ENCODE data around the gene PTPRM. TPM values are rescaled to one million over a fixed set of nuclear protein-coding genes. Genes with fewer than 3 reads are reported as not detected.
A peak's percentile ranks its signal among the peaks of the same experiment; 100 is the strongest.

PTPRM gene
- total RNA-seq, 2 donors from 2014 or later = 80.1 to 106 TPM

- no peak for TF ChIP-seq CTCF (IDR thresholded peaks at IDR 0.05)
- peaks cover 0 to 35% of the 10 kb centered on the region in 2 donors for H3K4me1 ChIP-seq
- no peaks in the 10 kb centered on the region for H3K36me3 ChIP-seq
- no peak overlapping the region for H3K27ac ChIP-seq
- no peak overlapping the region for H3K4me3 ChIP-seq
- H3K9me3 ChIP-seq = no peaks in the 10 kb centered on the region
- H3K27me3 ChIP-seq = no peaks in the 10 kb centered on the region
- DNase-seq (ENCODE audit: low spot score) = no peak
Measured at GRCh38 chr18:7584646-7585275, 17.6 kb downstream of the PTPRM start.

- Histone ChIP-seq H3K4me1 (peaks cover 0 to 35% of the 10 kb centered on the region in 2 donors), H3K36me3 (no peaks in the 10 kb centered on the region), H3K4me3 (no peak overlapping the region), H3K9me3 (no peaks in the 10 kb centered on the region), H3K27me3 (no peaks in the 10 kb centered on the region), H3K27ac (no peak overlapping the region)
- DNase-seq (ENCODE audit: low spot score) = no peak
- no peak for TF ChIP-seq CTCF (IDR thresholded peaks at IDR 0.05)
Measured at GRCh38 chr18:7585276-7585670, 18.2 kb downstream of the PTPRM start.

GRCh38 chr18:7586379-7586778, 19.3 kb downstream of the PTPRM start:
- Histone ChIP-seq H3K4me3 (no peak overlapping the region), H3K27ac (no peak overlapping the region), H3K27me3 (no peaks in the 10 kb centered on the region), H3K9me3 (no peaks in the 10 kb centered on the region), H3K4me1 (peaks cover 0 to 40% of the 10 kb centered on the region in 2 donors), H3K36me3 (no peaks in the 10 kb centered on the region)
- TF ChIP-seq CTCF (IDR thresholded peaks at IDR 0.05) = no peak
- no peak for DNase-seq (ENCODE audit: low spot score)

- DNase-seq (ENCODE audit: low spot score) = no peak
- Histone ChIP-seq H3K4me1 (peaks cover 0 to 34% of the 10 kb centered on the region in 2 donors), H3K4me3 (no peak overlapping the region), H3K27me3 (no peaks in the 10 kb centered on the region), H3K9me3 (no peaks in the 10 kb centered on the region), H3K27ac (no peak overlapping the region), H3K36me3 (no peaks in the 10 kb centered on the region)
- no peak for TF ChIP-seq CTCF (IDR thresholded peaks at IDR 0.05)
Measured at GRCh38 chr18:7590826-7591560, 23.9 kb downstream of the PTPRM start.

- H3K27me3 ChIP-seq = no peaks in the 10 kb centered on the region
- H3K9me3 ChIP-seq = no peaks in the 10 kb centered on the region
- DNase-seq (ENCODE audit: low spot score) = no peak
- peaks cover 0 to 32% of the 10 kb centered on the region in 2 donors for H3K4me1 ChIP-seq
- no peak overlapping the region for H3K4me3 ChIP-seq
- no peaks in the 10 kb centered on the region for H3K36me3 ChIP-seq
- peak in 1 of 2 donors; percentile 25 for TF ChIP-seq CTCF (IDR thresholded peaks at IDR 0.05)
- no peak overlapping the region for H3K27ac ChIP-seq
Measured at GRCh38 chr18:7592305-7593071, 25.4 kb downstream of the PTPRM start.

Measured in right atrium auricular region (tissue), 2 donors.